ENCODE data around the gene ARHGAP19.

DNA sequence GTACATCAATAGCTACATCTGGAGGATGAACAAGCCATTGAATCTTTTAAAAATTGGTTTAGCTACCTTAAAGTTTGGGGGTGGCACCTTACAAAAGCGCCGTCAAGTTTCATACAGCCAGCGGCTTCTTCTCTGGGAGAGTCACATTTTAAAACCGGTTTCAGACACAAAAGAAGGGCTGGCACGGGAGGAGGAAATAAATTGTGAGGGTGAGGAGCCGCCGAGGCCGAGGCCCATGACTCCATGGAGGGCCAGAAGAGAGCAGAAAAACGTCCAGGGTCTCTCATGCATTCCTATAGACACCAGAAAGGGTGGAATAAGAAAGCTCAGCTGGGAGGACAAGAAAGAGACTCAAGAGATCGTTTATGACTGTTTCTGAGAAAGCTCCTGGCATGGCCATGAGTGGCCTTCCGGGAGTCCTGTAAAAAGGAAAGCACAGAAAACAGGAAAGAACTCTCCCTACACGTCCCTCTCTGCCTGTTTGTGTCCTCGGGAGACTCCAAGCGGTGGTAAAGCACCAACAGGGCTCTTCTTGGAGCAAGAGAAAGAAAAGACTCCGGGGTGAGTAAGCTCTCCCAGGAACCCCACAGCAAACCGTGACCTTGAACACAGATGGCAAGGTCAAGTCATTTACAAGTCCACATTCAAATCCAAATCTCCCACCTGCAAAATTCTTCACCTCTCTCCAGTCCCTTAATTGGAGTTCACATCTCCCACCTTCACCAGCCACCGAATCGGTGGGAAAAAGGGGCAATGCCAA lies 40.3 kb upstream of the ARHGAP19 start:
- TF ChIP-seq EZH2 (IDR thresholded peaks at IDR 0.05; ENCODE audit: borderline replicate concordance, low read length) (no peak), CTCF (IDR thresholded peaks at IDR 0.05; ENCODE audit: low read length) (no peak)
